Naive thymus-derived CD4-positive, alpha-beta T cell (primary cell): Measurements from ENCODE around the gene ITGA11. TPM values are rescaled to one million over a fixed set of nuclear protein-coding genes. Genes with fewer than 3 reads are reported as not detected.

Experiments used
- ATAC-seq: fragments of 150-1000 bp; cut with Tn5 transposase; 2 replicates; pipeline ENCODE4 v1.10.0; 2021; ENCODE audit warnings: mild to moderate bottlenecking, moderate library complexity
- CTCF ChIA-PET: fragments of 350-600 bp; sonication (Branson Sonifier 250); formaldehyde crosslinking; loops from one replicate; lab custom pipeline; 2021; ENCODE audit warnings: antibody characterized with exemption; lab: Charles Lee
- POLR2A ChIA-PET: fragments of 350-600 bp; sonication (Branson Sonifier 250); formaldehyde crosslinking; loops from one replicate; lab custom pipeline; 2021; ENCODE audit warnings: antibody characterized with exemption, inconsistent platforms; lab: Charles Lee
- DNase-seq, 9 donors: peaks; one replicate each; pipeline versions ENCODE4 v3.0.0 to v3.0.0-alpha.2; 2020 to 2022; ENCODE audit warnings: mixed read lengths in 1 of 9
- H3K27ac ChIP-seq: one replicate; pipeline ENCODE4 v1.7.0; 2013; ENCODE audit warnings: mild to moderate bottlenecking, low read depth, low read length, moderate library complexity
- H3K27me3 ChIP-seq, 2 donors: one replicate each; pipeline ENCODE4 v1.7.0; 2013; ENCODE audit warnings: low read length in 2 of 2, mild to moderate bottlenecking in 2 of 2, moderate library complexity in 2 of 2; ENCODE audit not compliant: control insufficient read depth in 2 of 2, insufficient read depth in 2 of 2
- H3K36me3 ChIP-seq, 3 experiments: 1 replicate in 2 of 3; 2 replicates in 1 of 3; pipeline ENCODE4 v1.7.0; 2013; ENCODE audit warnings: low read length in 3 of 3, mild to moderate bottlenecking in 3 of 3, moderate library complexity in 1 of 3; ENCODE audit not compliant: insufficient read depth in 3 of 3, control insufficient read depth in 2 of 3
- H3K4me1 ChIP-seq, 2 donors: one replicate each; pipeline ENCODE4 v1.7.0; 2013; ENCODE audit warnings: low read length in 2 of 2, mild to moderate bottlenecking in 2 of 2, moderate library complexity in 1 of 2; ENCODE audit not compliant: control insufficient read depth in 2 of 2, insufficient read depth in 2 of 2
- H3K4me3 ChIP-seq: 2 replicates; pipeline ENCODE4 v1.7.0; 2013; ENCODE audit warnings: mild to moderate bottlenecking, low read length
- H3K9me3 ChIP-seq, 3 experiments: 1 replicate in 2 of 3; 2 replicates in 1 of 3; pipeline ENCODE4 v1.7.0; 2013; ENCODE audit warnings: low read length in 3 of 3; ENCODE audit not compliant: control insufficient read depth in 2 of 3
- H3K27ac Mint-ChIP-seq, 9 donors: one replicate each; pipeline ENCODE4 v1.8.0; 2020 to 2022; ENCODE audit warnings: mixed read lengths in 9 of 9, mild to moderate bottlenecking in 8 of 9, moderate library complexity in 5 of 9, inconsistent platforms in 2 of 9
- H3K27me3 Mint-ChIP-seq, 5 donors: one replicate each; pipeline ENCODE4 v1.8.0; 2021 to 2022; ENCODE audit warnings: mixed read lengths in 5 of 5, mild to moderate bottlenecking in 1 of 5
- H3K36me3 Mint-ChIP-seq, 5 donors: one replicate each; pipeline ENCODE4 v1.8.0; 2020 to 2022; ENCODE audit warnings: mixed read lengths in 5 of 5, mild to moderate bottlenecking in 3 of 5, inconsistent platforms in 1 of 5
- H3K4me1 Mint-ChIP-seq, 7 donors: one replicate each; pipeline ENCODE4 v1.8.0; 2020 to 2022; ENCODE audit warnings: mixed read lengths in 7 of 7, mild to moderate bottlenecking in 3 of 7, inconsistent platforms in 1 of 7
- H3K4me3 Mint-ChIP-seq, 10 donors: one replicate each; pipeline ENCODE4 v1.8.0; 2020 to 2022; ENCODE audit warnings: mild to moderate bottlenecking in 10 of 10, mixed read lengths in 10 of 10, moderate library complexity in 6 of 10, inconsistent platforms in 2 of 10
- H3K9me3 Mint-ChIP-seq, 11 donors: one replicate each; pipeline ENCODE4 v1.8.0; 2020 to 2022; ENCODE audit warnings: mixed read lengths in 11 of 11, mild to moderate bottlenecking in 4 of 11, inconsistent platforms in 1 of 11, moderate library complexity in 1 of 11
- intact Hi-C, 2 donors: fragments of 100-400 bp; cut with micrococcal nuclease; formaldehyde crosslinking; loops; one replicate each; pipeline ENCODE4 v1.15.1; 2023
- polyA plus RNA-seq, 2 donors: library from polyadenylated mRNA; unstranded; fragments of 300-500 nt; fragmentation: Illumina TruSeq; gene quantifications; one replicate each; pipeline ENCODE4 v1.2.3, GENCODE V29; 2021
- total RNA-seq, 6 experiments: library from RNA in 5 of 6; stranded (reverse) in 5 of 6; gene quantifications; 1 replicate in 5 of 6; 2 replicates in 1 of 6; pipeline ENCODE4 v1.2.3 and lab custom pipeline; 2021 to 2026

The ITGA11 gene
- total and polyA plus RNA-seq, 7 experiments from 2014 or later = 0.02 to 1.1 (median 0.08) TPM; not detected in 2

- Mint-ChIP-seq H3K9me3 (peaks cover 0 to 7% (median 0%) of the 10 kb centered on the region in 11 donors), H3K36me3 (peaks cover 0 to 2% (median 0%) of the 10 kb centered on the region in 5 donors), H3K27ac (peak overlapping the region in 1 of 9 donors; percentile 66), H3K4me3 (no peak overlapping the region), H3K27me3 (no peaks in the 10 kb centered on the region), H3K4me1 (peaks cover 11 to 26% (median 14%) of the 10 kb centered on the region in 7 donors)
- no peaks in the 10 kb centered on the region for H3K27me3 ChIP-seq
- peak in 8 of 9 donors; percentile 25 to 60 (median 36) for DNase-seq
- no peaks in the 10 kb centered on the region for H3K36me3 ChIP-seq
- peak; percentile 88 for ATAC-seq
- no peak overlapping the region for H3K27ac ChIP-seq
- no peaks in the 10 kb centered on the region for H3K9me3 ChIP-seq
- no peak overlapping the region for H3K4me3 ChIP-seq
- POLR2A ChIA-PET = interaction anchor here (0.6 kb wide), 2 partner anchors 10 to 77 kb away, joined by 3 to 4 read pairs; no protein-coding TSS in a partner anchor
- CTCF ChIA-PET = interaction anchor here (0.6 to 1.8 kb wide), 8 partner anchors 12 to 138 kb away, joined by 3 to 11 read pairs (median 6); no protein-coding TSS in a partner anchor
- intact Hi-C loops = loop anchor here (1.0 to 5.0 kb wide), 5 partner anchors 55 to 130 kb away; no protein-coding TSS in a partner anchor
- peaks cover 0 to 7% of the 10 kb centered on the region in 2 donors for H3K4me1 ChIP-seq
Measured at GRCh38 chr15:68383161-68384074, 48.5 kb downstream of the ITGA11 start.

GRCh38 chr15:68382286-68383007 is 49.5 kb downstream of the ITGA11 start:
- Histone ChIP-seq H3K27ac (no peak overlapping the region), H3K27me3 (no peaks in the 10 kb centered on the region), H3K9me3 (no peaks in the 10 kb centered on the region), H3K4me3 (no peak overlapping the region), H3K4me1 (peaks cover 0 to 7% of the 10 kb centered on the region in 2 donors), H3K36me3 (no peaks in the 10 kb centered on the region)
- Mint-ChIP-seq H3K4me3 (no peak overlapping the region), H3K9me3 (peaks cover 0 to 7% (median 0%) of the 10 kb centered on the region in 11 donors), H3K27ac (no peak overlapping the region), H3K4me1 (peaks cover 11 to 28% (median 14%) of the 10 kb centered on the region in 7 donors), H3K36me3 (peaks cover 0 to 3% (median 0%) of the 10 kb centered on the region in 5 donors), H3K27me3 (no peaks in the 10 kb centered on the region)
- intact Hi-C loops = loop anchor here (1.0 to 5.0 kb wide), 5 partner anchors 54 to 129 kb away; no protein-coding TSS in a partner anchor
- no peak for DNase-seq
- no peak for ATAC-seq
- POLR2A ChIA-PET = interaction anchor here (0.6 kb wide), 1 partner anchor 11 kb away, joined by 3 read pairs; no protein-coding TSS in a partner anchor
- CTCF ChIA-PET = interaction anchor here (0.6 to 1.8 kb wide), 6 partner anchors 13 to 137 kb away, joined by 3 to 8 read pairs (median 6); no protein-coding TSS in a partner anchor

- peak overlapping the region in 2 of 10 donors; percentile 12 to 34 for H3K4me3 Mint-ChIP-seq
- DNase-seq (no peak), ATAC-seq (no peak)
- no peak overlapping the region for H3K4me3 ChIP-seq
- peak overlapping the region in 1 of 9 donors; percentile 91 for H3K27ac Mint-ChIP-seq
- peaks cover 0 to 7% (median 0%) of the 10 kb centered on the region in 11 donors for H3K9me3 Mint-ChIP-seq
- intact Hi-C loops = loop anchor here in 1 of 2 donors (5.0 kb wide), 1 partner anchor 53 kb away; no protein-coding TSS in a partner anchor
- H3K36me3 Mint-ChIP-seq = peaks cover 0 to 3% (median 0%) of the 10 kb centered on the region in 5 donors
- CTCF ChIA-PET = interaction anchor here (0.7 to 1.1 kb wide), 2 partner anchors 128 to 164 kb away, joined by 3 read pairs; no protein-coding TSS in a partner anchor
- no peak overlapping the region for H3K27ac ChIP-seq
- POLR2A ChIA-PET = no interaction called here
- H3K27me3 Mint-ChIP-seq = no peaks in the 10 kb centered on the region
- peaks cover 11 to 28% (median 14%) of the 10 kb centered on the region in 7 donors for H3K4me1 Mint-ChIP-seq
- no peaks in the 10 kb centered on the region for H3K36me3 ChIP-seq
- H3K9me3 ChIP-seq = no peaks in the 10 kb centered on the region
- H3K4me1 ChIP-seq = peaks cover 0 to 7% of the 10 kb centered on the region in 2 donors
- no peaks in the 10 kb centered on the region for H3K27me3 ChIP-seq
Measured at GRCh38 chr15:68380456-68380855, 51.5 kb downstream of the ITGA11 start.

GRCh38 chr15:68379759-68380290 is 52.1 kb downstream of the ITGA11 start:
- H3K4me1 ChIP-seq = peaks cover 0 to 7% of the 10 kb centered on the region in 2 donors
- CTCF ChIA-PET = interaction anchor here (1.1 to 2.5 kb wide), 2 partner anchors 73 to 127 kb away, joined by 3 to 8 read pairs; no protein-coding TSS in a partner anchor
- intact Hi-C loops = loop anchor here in 1 of 2 donors (5.0 kb wide), 1 partner anchor 53 kb away; no protein-coding TSS in a partner anchor
- Mint-ChIP-seq H3K4me1 (peaks cover 11 to 28% (median 14%) of the 10 kb centered on the region in 7 donors), H3K9me3 (peaks cover 0 to 7% (median 0%) of the 10 kb centered on the region in 11 donors), H3K4me3 (peak overlapping the region in 5 of 10 donors; percentile 13 to 60 (median 28)), H3K27ac (peak overlapping the region in 3 of 9 donors; percentile 54 to 91 (median 66)), H3K36me3 (peaks cover 0 to 3% (median 0%) of the 10 kb centered on the region in 5 donors), H3K27me3 (no peaks in the 10 kb centered on the region)
- no peaks in the 10 kb centered on the region for H3K9me3 ChIP-seq
- POLR2A ChIA-PET = no interaction called here
- H3K4me3 ChIP-seq = no peak overlapping the region
- ATAC-seq = no peak
- DNase-seq = no peak
- no peaks in the 10 kb centered on the region for H3K36me3 ChIP-seq
- no peak overlapping the region for H3K27ac ChIP-seq
- H3K27me3 ChIP-seq = no peaks in the 10 kb centered on the region

GRCh38 chr15:68379058-68379758 is 52.8 kb downstream of the ITGA11 start:
- Histone ChIP-seq H3K9me3 (no peaks in the 10 kb centered on the region), H3K27me3 (no peaks in the 10 kb centered on the region), H3K27ac (no peak overlapping the region), H3K36me3 (no peaks in the 10 kb centered on the region), H3K4me1 (peaks cover 0 to 7% of the 10 kb centered on the region in 2 donors), H3K4me3 (no peak overlapping the region)
- Mint-ChIP-seq H3K27me3 (no peaks in the 10 kb centered on the region), H3K4me1 (peaks cover 11 to 28% (median 14%) of the 10 kb centered on the region in 7 donors), H3K36me3 (peaks cover 0 to 3% (median 0%) of the 10 kb centered on the region in 5 donors), H3K9me3 (peaks cover 0 to 7% (median 0%) of the 10 kb centered on the region in 11 donors), H3K4me3 (peak overlapping the region in 4 of 10 donors; percentile 14 to 60 (median 43)), H3K27ac (peak overlapping the region in 4 of 9 donors; percentile 4 to 91 (median 60))
- ATAC-seq (no peak), DNase-seq (no peak)
- POLR2A ChIA-PET = no interaction called here
- CTCF ChIA-PET = interaction anchor here (1.3 to 2.5 kb wide), 2 partner anchors 73 to 127 kb away, joined by 4 to 8 read pairs; no protein-coding TSS in a partner anchor
- intact Hi-C loops = no loop called here
